Measurements from ENCODE around the gene KCTD8.

Gene KCTD8

GRCh38 chr4:44232262-44232661 lies 216.3 kb downstream of the KCTD8 start:
- H3K4me2 ChIP-seq (ENCODE audit: insufficient read depth, low read length) = no peak overlapping the region
- TF ChIP-seq EZH2 (IDR thresholded peaks at IDR 0.05; ENCODE audit: borderline replicate concordance, low read depth, low read length, severe bottlenecking) = no peak
- TF ChIP-seq, protein P1, sequence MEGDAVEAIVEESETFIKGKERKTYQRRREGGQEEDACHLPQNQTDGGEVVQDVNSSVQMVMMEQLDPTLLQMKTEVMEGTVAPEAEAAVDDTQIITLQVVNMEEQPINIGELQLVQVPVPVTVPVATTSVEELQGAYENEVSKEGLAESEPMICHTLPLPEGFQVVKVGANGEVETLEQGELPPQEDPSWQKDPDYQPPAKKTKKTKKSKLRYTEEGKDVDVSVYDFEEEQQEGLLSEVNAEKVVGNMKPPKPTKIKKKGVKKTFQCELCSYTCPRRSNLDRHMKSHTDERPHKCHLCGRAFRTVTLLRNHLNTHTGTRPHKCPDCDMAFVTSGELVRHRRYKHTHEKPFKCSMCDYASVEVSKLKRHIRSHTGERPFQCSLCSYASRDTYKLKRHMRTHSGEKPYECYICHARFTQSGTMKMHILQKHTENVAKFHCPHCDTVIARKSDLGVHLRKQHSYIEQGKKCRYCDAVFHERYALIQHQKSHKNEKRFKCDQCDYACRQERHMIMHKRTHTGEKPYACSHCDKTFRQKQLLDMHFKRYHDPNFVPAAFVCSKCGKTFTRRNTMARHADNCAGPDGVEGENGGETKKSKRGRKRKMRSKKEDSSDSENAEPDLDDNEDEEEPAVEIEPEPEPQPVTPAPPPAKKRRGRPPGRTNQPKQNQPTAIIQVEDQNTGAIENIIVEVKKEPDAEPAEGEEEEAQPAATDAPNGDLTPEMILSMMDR (IDR thresholded peaks at IDR 0.05; ENCODE audit: borderline replicate concordance, extremely low read depth, low read length, poor library complexity, severe bottlenecking) = no peak
- H3K79me2 ChIP-seq (ENCODE audit: insufficient read depth, low read length) = no peaks in the 10 kb centered on the region
- no peak overlapping the region for H2AFZ ChIP-seq (ENCODE audit: low read depth, low read length)
- DNase-seq = no peak
- no peak overlapping the region for H3K27ac ChIP-seq (ENCODE audit: low read length)
- no peak overlapping the region for H3K9ac ChIP-seq (ENCODE audit: low read depth, low read length)
- no peaks in the 10 kb centered on the region for H3K27me3 ChIP-seq (ENCODE audit: insufficient read depth, low read length, poor library complexity)
- no peak overlapping the region for H3K4me3 ChIP-seq (ENCODE audit: low read depth in 1 of 2, low read length in 2 of 2)
- no peaks in the 10 kb centered on the region for H3K4me1 ChIP-seq (ENCODE audit: insufficient read depth, low read length)
- ATAC-seq (ENCODE audit: insufficient read depth, low read depth) = no peak
- no peaks in the 10 kb centered on the region for H3K9me3 ChIP-seq (ENCODE audit: insufficient read depth, low read length, severe bottlenecking)
- H4K20me1 ChIP-seq (ENCODE audit: insufficient read depth, low read length) = no peaks in the 10 kb centered on the region
- H3K36me3 ChIP-seq (ENCODE audit: insufficient read depth, low read length) = no peaks in the 10 kb centered on the region

- H3K4me1 ChIP-seq (ENCODE audit: insufficient read depth, low read length) = no peaks in the 10 kb centered on the region
- ATAC-seq (ENCODE audit: insufficient read depth, low read depth) = no peak
Measured at GRCh38 chr4:44231006-44231405, 217.6 kb downstream of the KCTD8 start.

GRCh38 chr4:44228326-44228725 lies 220.3 kb downstream of the KCTD8 start:
- ATAC-seq (ENCODE audit: insufficient read depth, low read depth) (no peak), DNase-seq (no peak)
- H3K36me3 ChIP-seq (ENCODE audit: insufficient read depth, low read length) = no peaks in the 10 kb centered on the region
- TF ChIP-seq, protein P1 (IDR thresholded peaks at IDR 0.05; ENCODE audit: borderline replicate concordance, extremely low read depth, low read length, poor library complexity, severe bottlenecking) = no peak
- no peak for TF ChIP-seq EZH2 (IDR thresholded peaks at IDR 0.05; ENCODE audit: borderline replicate concordance, low read depth, low read length, severe bottlenecking)
- no peak overlapping the region for H3K9ac ChIP-seq (ENCODE audit: low read depth, low read length)
- no peak overlapping the region for H3K27ac ChIP-seq (ENCODE audit: low read length)
- H3K9me3 ChIP-seq (ENCODE audit: insufficient read depth, low read length, severe bottlenecking) = no peaks in the 10 kb centered on the region
- no peak overlapping the region for H3K4me3 ChIP-seq (ENCODE audit: low read depth in 1 of 2, low read length in 2 of 2)
- no peaks in the 10 kb centered on the region for H3K27me3 ChIP-seq (ENCODE audit: insufficient read depth, low read length, poor library complexity)
- H2AFZ ChIP-seq (ENCODE audit: low read depth, low read length) = no peak overlapping the region
- no peaks in the 10 kb centered on the region for H4K20me1 ChIP-seq (ENCODE audit: insufficient read depth, low read length)
- H3K4me2 ChIP-seq (ENCODE audit: insufficient read depth, low read length) = no peak overlapping the region
- H3K79me2 ChIP-seq (ENCODE audit: insufficient read depth, low read length) = no peaks in the 10 kb centered on the region
- H3K4me1 ChIP-seq (ENCODE audit: insufficient read depth, low read length) = no peaks in the 10 kb centered on the region

More at GRCh38 chr4:44231006-44231405, 217.6 kb downstream of the KCTD8 start:
- H3K79me2 ChIP-seq (ENCODE audit: insufficient read depth, low read length) = no peaks in the 10 kb centered on the region
- H4K20me1 ChIP-seq (ENCODE audit: insufficient read depth, low read length) = no peaks in the 10 kb centered on the region
- H2AFZ ChIP-seq (ENCODE audit: low read depth, low read length) = no peak overlapping the region
- H3K9me3 ChIP-seq (ENCODE audit: insufficient read depth, low read length, severe bottlenecking) = no peaks in the 10 kb centered on the region
- H3K4me2 ChIP-seq (ENCODE audit: insufficient read depth, low read length) = no peak overlapping the region
- no peaks in the 10 kb centered on the region for H3K36me3 ChIP-seq (ENCODE audit: insufficient read depth, low read length)
- DNase-seq = no peak
- H3K4me3 ChIP-seq (ENCODE audit: low read depth in 1 of 2, low read length in 2 of 2) = no peak overlapping the region
- no peak overlapping the region for H3K27ac ChIP-seq (ENCODE audit: low read length)
- no peak overlapping the region for H3K9ac ChIP-seq (ENCODE audit: low read depth, low read length)
- no peaks in the 10 kb centered on the region for H3K27me3 ChIP-seq (ENCODE audit: insufficient read depth, low read length, poor library complexity)
- TF ChIP-seq EZH2 (IDR thresholded peaks at IDR 0.05; ENCODE audit: borderline replicate concordance, low read depth, low read length, severe bottlenecking) = no peak
- TF ChIP-seq, protein P1 (IDR thresholded peaks at IDR 0.05; ENCODE audit: borderline replicate concordance, extremely low read depth, low read length, poor library complexity, severe bottlenecking) = no peak

- DNase-seq (no peak), ATAC-seq (ENCODE audit: insufficient read depth, low read depth) (no peak)
- H3K9ac ChIP-seq (ENCODE audit: low read depth, low read length) = no peak overlapping the region
- no peak overlapping the region for H3K4me2 ChIP-seq (ENCODE audit: insufficient read depth, low read length)
- no peaks in the 10 kb centered on the region for H3K27me3 ChIP-seq (ENCODE audit: insufficient read depth, low read length, poor library complexity)
- no peak for TF ChIP-seq EZH2 (IDR thresholded peaks at IDR 0.05; ENCODE audit: borderline replicate concordance, low read depth, low read length, severe bottlenecking)
- TF ChIP-seq, protein P1 (IDR thresholded peaks at IDR 0.05; ENCODE audit: borderline replicate concordance, extremely low read depth, low read length, poor library complexity, severe bottlenecking) = no peak
- no peaks in the 10 kb centered on the region for H4K20me1 ChIP-seq (ENCODE audit: insufficient read depth, low read length)
- no peaks in the 10 kb centered on the region for H3K79me2 ChIP-seq (ENCODE audit: insufficient read depth, low read length)
- no peak overlapping the region for H3K27ac ChIP-seq (ENCODE audit: low read length)
- no peaks in the 10 kb centered on the region for H3K9me3 ChIP-seq (ENCODE audit: insufficient read depth, low read length, severe bottlenecking)
- no peak overlapping the region for H3K4me3 ChIP-seq (ENCODE audit: low read depth in 1 of 2, low read length in 2 of 2)
- H2AFZ ChIP-seq (ENCODE audit: low read depth, low read length) = no peak overlapping the region
- H3K36me3 ChIP-seq (ENCODE audit: insufficient read depth, low read length) = no peaks in the 10 kb centered on the region
- no peaks in the 10 kb centered on the region for H3K4me1 ChIP-seq (ENCODE audit: insufficient read depth, low read length)
Measured at GRCh38 chr4:44221407-44221806, 227.2 kb downstream of the KCTD8 start.
